ENCODE data around the gene DNM3. TPM values are rescaled to one million over a fixed set of nuclear protein-coding genes. Genes with fewer than 3 reads are reported as not detected.

Gene DNM3
- polyA plus RNA-seq, 1 of the 3 experiments (the other 2 are of a cell fraction): 0.43 TPM

DNA sequence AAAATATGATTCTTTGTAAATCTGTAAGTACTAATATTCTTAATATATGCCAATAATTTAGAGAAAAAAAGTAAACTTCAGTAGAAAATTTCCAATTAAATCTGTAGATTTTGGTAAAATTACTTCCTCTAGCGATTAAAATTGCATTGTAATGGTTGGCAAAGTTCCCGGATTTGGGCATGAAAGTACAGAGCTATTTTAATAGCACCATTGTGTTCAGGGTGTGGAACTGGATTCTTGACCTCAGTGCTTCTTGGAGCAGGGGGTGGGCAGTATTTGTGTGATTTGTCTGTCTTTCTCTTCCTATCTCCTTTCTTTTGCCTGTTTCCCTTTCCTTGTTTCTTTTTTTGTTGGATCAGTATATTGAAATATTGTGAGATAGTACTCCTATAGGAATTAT, 72.1 kb downstream of the DNM3 start:
- 11% methylated on average over 2 of the region's 2 CpGs for WGBS (ENCODE audit: low lambda C conversion rate)

More for the DNA sequence above, 72.1 kb downstream of the DNM3 start:
- H3K4me2 ChIP-seq: no peak overlapping the region
- no peaks in the 10 kb centered on the region for H3K9me3 ChIP-seq
- H3K27me3 ChIP-seq (ENCODE audit: insufficient read depth): no peaks in the 10 kb centered on the region; the same call in 1 of the 2 replicates
- no peak overlapping the region for H3K9ac ChIP-seq
- ChIA-PET CTCF (interaction anchor here (1.1 kb wide), 1 partner anchor 112 kb away, joined by 3 read pairs; no protein-coding TSS in a partner anchor), POLR2A (no interaction called here)
- no peak overlapping the region for H3K27ac ChIP-seq (ENCODE audit: low read depth in 2 of 2, low read length in 1 of 2)
- no peaks in the 10 kb centered on the region for H3K9me2 ChIP-seq
- no peak overlapping the region for H3K4me3 ChIP-seq (ENCODE audit: low read depth in 2 of 2, low read length in 1 of 2)
- no peaks in the 10 kb centered on the region for H4K20me1 ChIP-seq (ENCODE audit: insufficient read depth)
- H3F3A ChIP-seq (replicated peaks; ENCODE audit: insufficient read depth): no peaks in the 10 kb centered on the region
- H3K79me2 ChIP-seq (ENCODE audit: insufficient read depth): no peaks in the 10 kb centered on the region
- no peaks in the 10 kb centered on the region for H3K36me3 ChIP-seq (replicated peaks in 1 of 2; ENCODE audit: control insufficient read depth in 1 of 2, insufficient read depth in 2 of 2, low read length in 1 of 2)
- DNase-seq: peak; percentile 12
- no peaks in the 10 kb centered on the region for H3K4me1 ChIP-seq (ENCODE audit: control insufficient read depth in 1 of 2, insufficient read depth in 2 of 2, low read depth in 1 of 2, low read length in 1 of 2)
- TF ChIP-seq MXI1 (IDR thresholded peaks at IDR 0.05; ENCODE audit: low read depth, low read length): no peak
- no peak for TF ChIP-seq ELF1 (IDR thresholded peaks at IDR 0.05)
- TF ChIP-seq, protein P1, sequence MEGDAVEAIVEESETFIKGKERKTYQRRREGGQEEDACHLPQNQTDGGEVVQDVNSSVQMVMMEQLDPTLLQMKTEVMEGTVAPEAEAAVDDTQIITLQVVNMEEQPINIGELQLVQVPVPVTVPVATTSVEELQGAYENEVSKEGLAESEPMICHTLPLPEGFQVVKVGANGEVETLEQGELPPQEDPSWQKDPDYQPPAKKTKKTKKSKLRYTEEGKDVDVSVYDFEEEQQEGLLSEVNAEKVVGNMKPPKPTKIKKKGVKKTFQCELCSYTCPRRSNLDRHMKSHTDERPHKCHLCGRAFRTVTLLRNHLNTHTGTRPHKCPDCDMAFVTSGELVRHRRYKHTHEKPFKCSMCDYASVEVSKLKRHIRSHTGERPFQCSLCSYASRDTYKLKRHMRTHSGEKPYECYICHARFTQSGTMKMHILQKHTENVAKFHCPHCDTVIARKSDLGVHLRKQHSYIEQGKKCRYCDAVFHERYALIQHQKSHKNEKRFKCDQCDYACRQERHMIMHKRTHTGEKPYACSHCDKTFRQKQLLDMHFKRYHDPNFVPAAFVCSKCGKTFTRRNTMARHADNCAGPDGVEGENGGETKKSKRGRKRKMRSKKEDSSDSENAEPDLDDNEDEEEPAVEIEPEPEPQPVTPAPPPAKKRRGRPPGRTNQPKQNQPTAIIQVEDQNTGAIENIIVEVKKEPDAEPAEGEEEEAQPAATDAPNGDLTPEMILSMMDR (IDR thresholded peaks at IDR 0.05): no peak
- TF ChIP-seq FOSL2 (IDR thresholded peaks at IDR 0.05; ENCODE audit: borderline replicate concordance, low read depth): no peak
- no peak for TF ChIP-seq RXRA (IDR thresholded peaks at IDR 0.05; ENCODE audit: borderline replicate concordance, low read depth)
- no peak for TF ChIP-seq MEF2A (IDR thresholded peaks at IDR 0.05; ENCODE audit: borderline replicate concordance, low read depth)
- TF ChIP-seq JUND (IDR thresholded peaks at IDR 0.05): no peak
- TF ChIP-seq, protein P2, sequence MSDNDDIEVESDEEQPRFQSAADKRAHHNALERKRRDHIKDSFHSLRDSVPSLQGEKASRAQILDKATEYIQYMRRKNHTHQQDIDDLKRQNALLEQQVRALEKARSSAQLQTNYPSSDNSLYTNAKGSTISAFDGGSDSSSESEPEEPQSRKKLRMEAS (IDR thresholded peaks at IDR 0.05; ENCODE audit: low read depth): no peak
- TF ChIP-seq EZH2phosphoT487 (IDR thresholded peaks at IDR 0.05; ENCODE audit: borderline replicate concordance, low read depth): no peak
- TF ChIP-seq RCOR1 (IDR thresholded peaks at IDR 0.05; ENCODE audit: low read length): no peak
- TF ChIP-seq FOXM1 (IDR thresholded peaks at IDR 0.05; ENCODE audit: low read depth): no peak
- no peak for TF ChIP-seq TCF12 (IDR thresholded peaks at IDR 0.05)
- TF ChIP-seq SIN3A (IDR thresholded peaks at IDR 0.05; ENCODE audit: borderline replicate concordance, low read depth, low read length): no peak
- TF ChIP-seq, protein P3, sequence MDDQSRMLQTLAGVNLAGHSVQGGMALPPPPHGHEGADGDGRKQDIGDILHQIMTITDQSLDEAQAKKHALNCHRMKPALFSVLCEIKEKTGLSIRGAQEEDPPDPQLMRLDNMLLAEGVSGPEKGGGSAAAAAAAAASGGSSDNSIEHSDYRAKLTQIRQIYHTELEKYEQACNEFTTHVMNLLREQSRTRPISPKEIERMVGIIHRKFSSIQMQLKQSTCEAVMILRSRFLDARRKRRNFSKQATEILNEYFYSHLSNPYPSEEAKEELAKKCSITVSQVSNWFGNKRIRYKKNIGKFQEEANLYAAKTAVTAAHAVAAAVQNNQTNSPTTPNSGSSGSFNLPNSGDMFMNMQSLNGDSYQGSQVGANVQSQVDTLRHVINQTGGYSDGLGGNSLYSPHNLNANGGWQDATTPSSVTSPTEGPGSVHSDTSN (IDR thresholded peaks at IDR 0.05): no peak
- TF ChIP-seq, protein P4, sequence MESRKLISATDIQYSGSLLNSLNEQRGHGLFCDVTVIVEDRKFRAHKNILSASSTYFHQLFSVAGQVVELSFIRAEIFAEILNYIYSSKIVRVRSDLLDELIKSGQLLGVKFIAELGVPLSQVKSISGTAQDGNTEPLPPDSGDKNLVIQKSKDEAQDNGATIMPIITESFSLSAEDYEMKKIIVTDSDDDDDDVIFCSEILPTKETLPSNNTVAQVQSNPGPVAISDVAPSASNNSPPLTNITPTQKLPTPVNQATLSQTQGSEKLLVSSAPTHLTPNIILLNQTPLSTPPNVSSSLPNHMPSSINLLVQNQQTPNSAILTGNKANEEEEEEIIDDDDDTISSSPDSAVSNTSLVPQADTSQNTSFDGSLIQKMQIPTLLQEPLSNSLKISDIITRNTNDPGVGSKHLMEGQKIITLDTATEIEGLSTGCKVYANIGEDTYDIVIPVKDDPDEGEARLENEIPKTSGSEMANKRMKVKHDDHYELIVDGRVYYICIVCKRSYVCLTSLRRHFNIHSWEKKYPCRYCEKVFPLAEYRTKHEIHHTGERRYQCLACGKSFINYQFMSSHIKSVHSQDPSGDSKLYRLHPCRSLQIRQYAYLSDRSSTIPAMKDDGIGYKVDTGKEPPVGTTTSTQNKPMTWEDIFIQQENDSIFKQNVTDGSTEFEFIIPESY (IDR thresholded peaks at IDR 0.05; ENCODE audit: borderline replicate concordance, low read depth): no peak
- no peak for TF ChIP-seq CHD2 (IDR thresholded peaks at IDR 0.05; ENCODE audit: low read length, partially characterized antibody)
- TF ChIP-seq, protein P5, sequence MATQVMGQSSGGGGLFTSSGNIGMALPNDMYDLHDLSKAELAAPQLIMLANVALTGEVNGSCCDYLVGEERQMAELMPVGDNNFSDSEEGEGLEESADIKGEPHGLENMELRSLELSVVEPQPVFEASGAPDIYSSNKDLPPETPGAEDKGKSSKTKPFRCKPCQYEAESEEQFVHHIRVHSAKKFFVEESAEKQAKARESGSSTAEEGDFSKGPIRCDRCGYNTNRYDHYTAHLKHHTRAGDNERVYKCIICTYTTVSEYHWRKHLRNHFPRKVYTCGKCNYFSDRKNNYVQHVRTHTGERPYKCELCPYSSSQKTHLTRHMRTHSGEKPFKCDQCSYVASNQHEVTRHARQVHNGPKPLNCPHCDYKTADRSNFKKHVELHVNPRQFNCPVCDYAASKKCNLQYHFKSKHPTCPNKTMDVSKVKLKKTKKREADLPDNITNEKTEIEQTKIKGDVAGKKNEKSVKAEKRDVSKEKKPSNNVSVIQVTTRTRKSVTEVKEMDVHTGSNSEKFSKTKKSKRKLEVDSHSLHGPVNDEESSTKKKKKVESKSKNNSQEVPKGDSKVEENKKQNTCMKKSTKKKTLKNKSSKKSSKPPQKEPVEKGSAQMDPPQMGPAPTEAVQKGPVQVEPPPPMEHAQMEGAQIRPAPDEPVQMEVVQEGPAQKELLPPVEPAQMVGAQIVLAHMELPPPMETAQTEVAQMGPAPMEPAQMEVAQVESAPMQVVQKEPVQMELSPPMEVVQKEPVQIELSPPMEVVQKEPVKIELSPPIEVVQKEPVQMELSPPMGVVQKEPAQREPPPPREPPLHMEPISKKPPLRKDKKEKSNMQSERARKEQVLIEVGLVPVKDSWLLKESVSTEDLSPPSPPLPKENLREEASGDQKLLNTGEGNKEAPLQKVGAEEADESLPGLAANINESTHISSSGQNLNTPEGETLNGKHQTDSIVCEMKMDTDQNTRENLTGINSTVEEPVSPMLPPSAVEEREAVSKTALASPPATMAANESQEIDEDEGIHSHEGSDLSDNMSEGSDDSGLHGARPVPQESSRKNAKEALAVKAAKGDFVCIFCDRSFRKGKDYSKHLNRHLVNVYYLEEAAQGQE (IDR thresholded peaks at IDR 0.05; ENCODE audit: low read depth, low read length): no peak
- TF ChIP-seq YY1 (IDR thresholded peaks at IDR 0.05; ENCODE audit: low read depth): no peak
- no peak for TF ChIP-seq TAF1 (IDR thresholded peaks at IDR 0.05; ENCODE audit: borderline replicate concordance, low read depth, low read length)
- no peak overlapping the region for H2AFZ ChIP-seq (ENCODE audit: low read depth)
